Esophagus muscularis mucosa (tissue), 4 donors: ENCODE data around the gene C17orf107. TPM values are rescaled to one million over a fixed set of nuclear protein-coding genes. Genes with fewer than 3 reads are reported as not detected.

Experiments used
- DNase-seq: peaks from one replicate; pipeline ENCODE4 v3.0.0-alpha.2; 2017; ENCODE audit errors: extremely low spot score
- H3K27ac ChIP-seq, 4 donors: fragments of 200-600 bp; sonication (generic); replicated peaks in 1 of 4; 1 replicate in 3 of 4; 2 replicates in 1 of 4; pipeline ENCODE4 v1.5.1; 2016 to 2019; ENCODE audit warnings: mild to moderate bottlenecking in 1 of 4
- H3K27me3 ChIP-seq, 4 donors: fragments of 200-600 bp; sonication (generic); one replicate each; pipeline versions ENCODE4 v1.5.1 to v1.6.0; 2016 to 2019
- H3K36me3 ChIP-seq, 4 donors: fragments of 200-600 bp; sonication (generic); one replicate each; pipeline ENCODE4 v1.5.1; 2016 to 2019
- H3K4me1 ChIP-seq, 4 donors: fragments of 200-600 bp; sonication (generic); one replicate each; pipeline ENCODE4 v1.5.1; 2016 to 2019
- H3K4me3 ChIP-seq, 4 donors: fragments of 200-600 bp; sonication (generic); 1 replicate in 2 of 4; 2 replicates in 2 of 4; pipeline ENCODE4 v1.5.1; 2016 to 2019; ENCODE audit warnings: mild to moderate bottlenecking in 4 of 4, moderate library complexity in 1 of 4
- H3K9me3 ChIP-seq, 4 donors: fragments of 200-600 bp; sonication (generic); 1 replicate in 3 of 4; 2 replicates in 1 of 4; pipeline ENCODE4 v1.5.1; 2016 to 2019
- EP300 ChIP-seq: sonication (generic); formaldehyde crosslinking; IDR thresholded peaks from one replicate; pipeline ENCODE4 v1.6.1; 2017; ENCODE audit warnings: antibody characterized with exemption
- POLR2A ChIP-seq: fragments of 450-650 bp; IDR thresholded peaks from one replicate; pipeline ENCODE4 v1.6.1; 2017; ENCODE audit warnings: antibody characterized with exemption, moderate library complexity, mild to moderate bottlenecking, low read depth
- POLR2AphosphoS5 ChIP-seq, 2 donors: sonication (generic); formaldehyde crosslinking; IDR thresholded peaks; one replicate each; pipeline ENCODE4 v1.6.1; 2017; ENCODE audit warnings: antibody characterized with exemption in 2 of 2
- WGBS: methylation state at CpG from one replicate; pipeline ENCODE4 v1.1.5; 2018; 5-methylcytosine and 5-hydroxymethylcytosine counted together
- intact Hi-C: fragments of 100-400 bp; cut with DNase I; formaldehyde crosslinking; loops from one replicate; pipeline ENCODE4 v1.15.1; 2023
- total RNA-seq, 4 donors: library from RNA; depleted of rRNA; stranded (reverse); fragments of >200 nt; gene quantifications; one replicate each; pipeline versions ENCODE4 v1.1.0 to v1.2.1, GENCODE V29; 2016
- TF ChIP-seq, protein P1 (sequence below), 3 experiments: fragments of 200-600 bp in 2 of 3; fragments of 450-650 bp in 1 of 3; sonication (generic) in 2 of 3; IDR thresholded peaks; one replicate each; pipeline ENCODE4 v1.5.1; 2017 to 2019; ENCODE audit warnings: antibody characterized with exemption in 3 of 3, mild to moderate bottlenecking in 2 of 3, moderate library complexity in 1 of 3

Gene C17orf107
- total RNA-seq, 4 donors from 2014 or later, result 0.32 to 1.5 (median 0.88) TPM

DNA sequence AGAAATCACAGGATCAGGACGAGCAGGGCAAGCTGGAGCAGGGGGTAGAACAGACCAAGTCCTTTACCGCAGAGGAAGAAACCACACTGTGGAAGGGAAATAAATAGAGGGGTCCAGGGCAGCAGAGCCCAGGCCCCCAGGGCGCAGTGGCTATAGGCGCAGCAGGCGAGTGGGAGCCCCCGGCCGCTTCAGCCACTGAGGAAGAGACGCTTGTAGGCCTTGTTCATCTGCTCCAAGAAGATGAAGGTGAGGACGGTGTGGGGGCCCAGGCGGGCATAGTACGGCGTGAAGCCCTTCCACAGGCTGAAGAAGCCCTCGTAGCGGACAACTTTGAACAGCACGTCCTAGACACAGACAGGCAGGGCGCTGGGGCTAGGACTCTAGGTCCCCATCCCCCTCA is 38.2 kb downstream of the C17orf107 start:
- peaks cover 42 to 59% (median 52%) of the 10 kb centered on the region in 4 donors for H3K4me1 ChIP-seq
- no peak for DNase-seq
- H3K4me3 ChIP-seq, result no peak overlapping the region
- H3K36me3 ChIP-seq, result peaks cover 12 to 39% (median 31%) of the 10 kb centered on the region in 4 donors
- H3K27ac ChIP-seq, result peak overlapping the region in 2 of 4 donors; percentile 91 to 97
- intact Hi-C loops, result loop anchor here (5.0 kb wide), 1 partner anchor 50 kb away; the partner anchor contains the start of gene CAMTA2
- WGBS, result 94% methylated on average over 16 of the region's 16 CpGs
- no peak for TF ChIP-seq POLR2AphosphoS5 (IDR thresholded peaks at IDR 0.05)
- H3K27me3 ChIP-seq, result no peaks in the 10 kb centered on the region
- H3K9me3 ChIP-seq, result no peaks in the 10 kb centered on the region

DNA sequence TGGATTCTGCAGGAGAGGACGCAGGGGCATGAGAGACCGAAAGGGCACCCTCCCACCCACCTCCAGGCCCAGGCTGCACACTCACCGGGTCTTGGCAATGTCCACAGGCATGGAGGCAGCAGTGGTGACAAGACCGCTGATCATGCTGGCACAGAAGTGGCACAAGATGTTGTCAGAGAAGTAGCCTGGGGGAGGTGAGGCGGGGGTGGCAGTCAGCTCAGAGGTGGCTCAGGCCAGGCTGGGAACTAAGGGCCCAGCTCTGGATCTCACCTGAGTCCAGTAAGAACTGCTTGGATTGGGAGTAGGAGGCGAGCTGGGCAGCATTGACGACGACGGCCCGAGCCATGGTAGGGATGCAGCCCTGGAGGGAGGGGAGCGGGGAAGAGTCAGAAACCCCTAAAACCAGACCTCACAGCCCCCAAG is 38.7 kb downstream of the C17orf107 start:
- intact Hi-C loops, result loop anchor here (5.0 kb wide), 1 partner anchor 49 kb away; the partner anchor contains the start of gene CAMTA2
- H3K4me3 ChIP-seq, result no peak overlapping the region
- peaks cover 41 to 64% (median 56%) of the 10 kb centered on the region in 4 donors for H3K4me1 ChIP-seq
- H3K9me3 ChIP-seq, result no peaks in the 10 kb centered on the region
- WGBS, result 82% methylated on average over 10 of the region's 11 CpGs
- TF ChIP-seq POLR2A, result no peak
- no peak for TF ChIP-seq EP300
- TF ChIP-seq, protein P1, sequence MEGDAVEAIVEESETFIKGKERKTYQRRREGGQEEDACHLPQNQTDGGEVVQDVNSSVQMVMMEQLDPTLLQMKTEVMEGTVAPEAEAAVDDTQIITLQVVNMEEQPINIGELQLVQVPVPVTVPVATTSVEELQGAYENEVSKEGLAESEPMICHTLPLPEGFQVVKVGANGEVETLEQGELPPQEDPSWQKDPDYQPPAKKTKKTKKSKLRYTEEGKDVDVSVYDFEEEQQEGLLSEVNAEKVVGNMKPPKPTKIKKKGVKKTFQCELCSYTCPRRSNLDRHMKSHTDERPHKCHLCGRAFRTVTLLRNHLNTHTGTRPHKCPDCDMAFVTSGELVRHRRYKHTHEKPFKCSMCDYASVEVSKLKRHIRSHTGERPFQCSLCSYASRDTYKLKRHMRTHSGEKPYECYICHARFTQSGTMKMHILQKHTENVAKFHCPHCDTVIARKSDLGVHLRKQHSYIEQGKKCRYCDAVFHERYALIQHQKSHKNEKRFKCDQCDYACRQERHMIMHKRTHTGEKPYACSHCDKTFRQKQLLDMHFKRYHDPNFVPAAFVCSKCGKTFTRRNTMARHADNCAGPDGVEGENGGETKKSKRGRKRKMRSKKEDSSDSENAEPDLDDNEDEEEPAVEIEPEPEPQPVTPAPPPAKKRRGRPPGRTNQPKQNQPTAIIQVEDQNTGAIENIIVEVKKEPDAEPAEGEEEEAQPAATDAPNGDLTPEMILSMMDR (IDR thresholded peaks at IDR 0.05), result no peak
- no peak for TF ChIP-seq POLR2AphosphoS5 (IDR thresholded peaks at IDR 0.05)
- no peaks in the 10 kb centered on the region for H3K27me3 ChIP-seq
- DNase-seq, result no peak
- H3K36me3 ChIP-seq, result peaks cover 17 to 44% (median 37%) of the 10 kb centered on the region in 4 donors
- H3K27ac ChIP-seq, result peak overlapping the region; percentile 17 to 97 (median 94)

DNA sequence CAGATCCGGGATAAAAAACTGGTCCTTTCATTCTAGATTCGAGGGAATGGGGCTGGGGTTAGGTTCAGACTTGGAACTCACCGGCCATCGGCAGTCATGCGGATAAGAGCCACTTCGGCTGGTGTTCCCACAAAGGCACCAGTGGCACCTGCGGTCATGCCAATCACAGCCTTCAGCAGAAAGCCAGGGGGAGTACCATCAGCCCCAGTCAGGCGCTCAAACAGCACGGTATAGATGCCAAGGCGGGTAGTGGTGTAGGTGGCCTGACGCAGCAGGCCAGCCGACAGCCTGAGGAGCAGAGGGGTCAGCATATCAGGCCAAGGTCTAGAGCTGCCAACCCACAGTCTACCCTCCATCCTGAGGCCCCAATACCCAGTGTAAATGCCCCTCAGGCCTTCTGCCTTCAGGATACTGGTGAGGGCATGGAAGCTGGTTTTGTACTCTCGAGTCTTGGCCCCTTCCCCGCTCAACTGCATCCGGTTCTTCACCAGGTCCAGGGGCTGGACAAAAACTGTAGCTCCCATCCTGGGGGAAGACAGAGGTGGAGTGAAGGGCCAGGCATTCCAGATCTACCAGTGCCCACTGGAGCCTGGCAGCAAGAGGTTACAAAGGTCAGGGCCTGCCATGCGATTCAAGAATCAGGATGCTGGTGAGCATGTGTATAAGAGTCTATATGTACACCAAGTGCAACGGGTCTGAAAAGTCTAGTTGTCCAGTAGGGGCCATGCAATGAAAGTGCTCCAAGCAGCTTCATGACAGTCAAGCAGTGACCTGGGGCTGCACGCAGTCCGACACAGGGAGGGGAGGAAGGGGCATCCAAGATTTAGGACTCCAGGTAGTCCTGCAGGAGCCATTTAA is 39.6 kb downstream of the C17orf107 start:
- intact Hi-C loops, result loop anchor here (5.0 kb wide), 1 partner anchor 48 kb away; the partner anchor contains the start of gene CAMTA2
- H3K27ac ChIP-seq, result peak overlapping the region; percentile 91 to 97 (median 94)
- no peaks in the 10 kb centered on the region for H3K9me3 ChIP-seq
- peaks cover 24 to 52% (median 45%) of the 10 kb centered on the region in 4 donors for H3K36me3 ChIP-seq
- peak overlapping the region; percentile 77 to 87 (median 78) for H3K4me3 ChIP-seq
- H3K4me1 ChIP-seq, result peaks cover 37 to 68% (median 60%) of the 10 kb centered on the region in 4 donors
- DNase-seq, result no peak
- 58% methylated on average over 15 of the region's 19 CpGs for WGBS
- no peak for TF ChIP-seq POLR2AphosphoS5 (IDR thresholded peaks at IDR 0.05)
- TF ChIP-seq EP300, result no peak
- TF ChIP-seq, protein P1 (IDR thresholded peaks at IDR 0.05), result no peak
- no peak for TF ChIP-seq POLR2A
- H3K27me3 ChIP-seq, result no peaks in the 10 kb centered on the region

DNA sequence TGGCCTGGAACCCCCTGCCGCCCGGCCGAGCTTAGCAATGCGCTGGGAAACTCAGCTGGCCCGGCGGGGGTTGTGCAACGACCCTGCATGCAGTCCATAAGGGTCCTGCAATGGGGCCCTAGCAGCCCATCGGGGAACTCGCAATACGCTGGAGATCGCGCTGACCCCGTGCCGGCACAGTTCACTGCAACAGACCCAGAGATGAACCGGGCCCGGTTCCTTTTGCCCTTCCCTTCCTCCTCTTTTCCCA is 40.1 kb downstream of the C17orf107 start:
- Histone ChIP-seq H3K27ac (peak overlapping the region; percentile 91 to 97 (median 94)), H3K9me3 (no peaks in the 10 kb centered on the region), H3K4me3 (peak overlapping the region; percentile 77 to 87 (median 78)), H3K27me3 (no peaks in the 10 kb centered on the region), H3K4me1 (peaks cover 33 to 68% (median 60%) of the 10 kb centered on the region in 4 donors), H3K36me3 (peaks cover 24 to 58% (median 50%) of the 10 kb centered on the region in 4 donors)
- intact Hi-C loops, result loop anchor here (5.0 kb wide), 1 partner anchor 48 kb away; the partner anchor contains the start of gene CAMTA2
- DNase-seq, result no peak
- no peak for TF ChIP-seq POLR2A
- no peak for TF ChIP-seq POLR2AphosphoS5 (IDR thresholded peaks at IDR 0.05)
- TF ChIP-seq, protein P1 (IDR thresholded peaks at IDR 0.05), result no peak
- TF ChIP-seq EP300, result no peak
- WGBS, result 0% methylated on average over 2 of the region's 16 CpGs
